ENCODE data around the gene DGKI. TPM values are rescaled to one million over a fixed set of nuclear protein-coding genes. Genes with fewer than 3 reads are reported as not detected.

DGKI gene
- total and polyA plus RNA-seq, 2 of the 4 experiments (the other 2 are of a cell fraction): 3.9 to 15.8 TPM

DNA sequence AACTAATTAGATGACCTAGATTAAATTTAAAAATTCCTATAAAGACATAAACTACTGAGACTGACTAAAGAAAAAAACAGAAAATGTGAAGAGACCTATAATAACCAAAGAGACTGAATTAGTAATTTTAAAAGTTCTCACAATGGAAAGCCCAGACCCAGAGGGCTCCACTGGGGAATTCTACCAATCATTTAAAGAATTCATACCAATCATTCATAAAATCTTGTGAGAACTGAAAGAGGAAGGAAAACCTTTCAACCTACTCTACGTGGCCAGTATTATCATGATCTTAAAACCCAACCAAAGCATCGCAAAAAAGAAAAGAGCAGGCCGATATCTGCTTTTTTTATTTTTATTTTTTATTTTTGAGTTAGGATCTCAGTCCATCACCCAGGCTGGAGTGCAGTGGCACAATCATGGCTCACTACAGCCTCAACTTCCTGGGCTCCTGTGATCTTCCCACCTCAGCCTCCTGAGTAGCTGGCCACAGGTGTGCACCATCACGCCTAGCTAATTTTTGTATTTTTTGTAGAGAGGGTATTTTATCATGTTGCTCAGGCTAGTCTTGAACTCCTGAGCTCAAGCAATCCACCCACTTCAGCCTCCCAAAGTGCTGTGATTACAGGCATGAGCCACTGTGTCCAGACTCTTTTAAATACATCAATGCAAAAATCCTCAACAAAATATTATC is 48.6 kb downstream of the DGKI start:
- Histone ChIP-seq H4K5ac (ENCODE audit: low read depth, low read length) (no peak overlapping the region), H3K36me3 (ENCODE audit: control insufficient read depth, insufficient read depth, low read length) (no peaks in the 10 kb centered on the region), H2BK5ac (ENCODE audit: low read depth, low read length, poor library complexity, severe bottlenecking) (no peak overlapping the region), H3K4me3 (ENCODE audit: insufficient read depth, low read depth, low read length) (no peak overlapping the region), H3K14ac (replicated peaks; ENCODE audit: low read depth, low read length) (no peak overlapping the region), H2BK120ac (ENCODE audit: low read depth, low read length) (no peak overlapping the region), H3K56ac (ENCODE audit: extremely low read depth, insufficient read depth, low read length) (no peak overlapping the region), H2BK20ac (ENCODE audit: low read depth, low read length) (no peak overlapping the region), H3K4me2 (ENCODE audit: low read depth, low read length) (no peak overlapping the region), H2AFZ (replicated peaks; ENCODE audit: low read length, poor library complexity) (no peak overlapping the region), H3K18ac (ENCODE audit: low read depth, low read length) (no peak overlapping the region), H3K9me1 (ENCODE audit: insufficient read depth, low read length) (no peaks in the 10 kb centered on the region), H3K27me3 (ENCODE audit: control insufficient read depth, insufficient read depth, low read length) (no peaks in the 10 kb centered on the region), H4K20me1 (ENCODE audit: insufficient read depth, low read length) (no peaks in the 10 kb centered on the region), H3K9ac (ENCODE audit: low read depth, low read length) (no peak overlapping the region), H4K8ac (ENCODE audit: low read depth in 2 of 2, low read length in 2 of 2) (no peak overlapping the region), H3K9me3 (ENCODE audit: control insufficient read depth, insufficient read depth, low read length) (peaks cover 4% of the 10 kb centered on the region; the same call in 1 of the 2 replicates), H3K4ac (ENCODE audit: low read depth, low read length) (no peak overlapping the region), H3K79me1 (ENCODE audit: low read depth in 1 of 2, low read length in 2 of 2) (no peaks in the 10 kb centered on the region), H2BK15ac (ENCODE audit: low read depth, low read length) (no peak overlapping the region), H3K23ac (ENCODE audit: low read depth, low read length) (no peak overlapping the region), H3K4me1 (ENCODE audit: control insufficient read depth, insufficient read depth, low read length) (no peaks in the 10 kb centered on the region), H4K91ac (ENCODE audit: insufficient read depth, low read depth, low read length) (no peak overlapping the region), H2AK5ac (ENCODE audit: low read depth, low read length) (no peak overlapping the region), H3K27ac (ENCODE audit: insufficient read depth, low read length) (no peak overlapping the region), H2AK9ac (replicated peaks; ENCODE audit: low read depth, low read length, poor library complexity) (no peak overlapping the region)
- WGBS, 2 experiments (ENCODE audit: extremely low coverage in 2 of 2, insufficient read length in 1 of 2): no CpG with 5 or more reads among the region's 4 CpGs
- CTCF ChIA-PET: no interaction called here
- dilution Hi-C loops (cut with HindIII; ENCODE audit: low sequenced_read_pairs, unreplicated experiment): no loop called here
- TF ChIP-seq MAFK (IDR thresholded peaks at IDR 0.05; ENCODE audit: low read depth, low read length) (no peak), NFE2L2 (IDR thresholded peaks at IDR 0.05; ENCODE audit: low read depth, low read length) (no peak), BHLHE40 (IDR thresholded peaks at IDR 0.05; ENCODE audit: low read depth, low read length) (no peak), FOS (IDR thresholded peaks at IDR 0.05; ENCODE audit: low read depth, low read length) (no peak), CEBPB (IDR thresholded peaks at IDR 0.05; ENCODE audit: low read depth, low read length) (no peak)
- TF ChIP-seq, protein P1, sequence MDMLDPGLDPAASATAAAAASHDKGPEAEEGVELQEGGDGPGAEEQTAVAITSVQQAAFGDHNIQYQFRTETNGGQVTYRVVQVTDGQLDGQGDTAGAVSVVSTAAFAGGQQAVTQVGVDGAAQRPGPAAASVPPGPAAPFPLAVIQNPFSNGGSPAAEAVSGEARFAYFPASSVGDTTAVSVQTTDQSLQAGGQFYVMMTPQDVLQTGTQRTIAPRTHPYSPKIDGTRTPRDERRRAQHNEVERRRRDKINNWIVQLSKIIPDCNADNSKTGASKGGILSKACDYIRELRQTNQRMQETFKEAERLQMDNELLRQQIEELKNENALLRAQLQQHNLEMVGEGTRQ (IDR thresholded peaks at IDR 0.05; ENCODE audit: low read depth, low read length): no peak
- intact Hi-C loops (cut with micrococcal nuclease): no loop called here
- DNase-seq (no peak), ATAC-seq (ENCODE audit: low read depth) (no peak)
- POLR2A ChIA-PET (ENCODE audit: unreplicated experiment): no interaction called here
- no TSS peak for BruUV-seq (replicated peaks)
- in situ Hi-C loops (cut with MboI; ENCODE audit: low sequenced_read_pairs): no loop called here
